NT2/D1 (cell line): ENCODE results near the gene KCNJ6.
A peak's percentile ranks its signal among the peaks of the same experiment; 100 is the strongest.

Experiments
- DNase-seq: peaks from one replicate; pipeline ENCODE4 v3.0.0-alpha.2; 2011; ENCODE audit warnings: low read depth, low spot score
- H3K27me3 ChIP-seq: 2 replicates; pipeline ENCODE4 v1.6.0; 2011; ENCODE audit warnings: mild to moderate bottlenecking; ENCODE audit not compliant: insufficient read length, insufficient read depth
- H3K36me3 ChIP-seq: 2 replicates; pipeline ENCODE4 v1.6.1; 2011; ENCODE audit warnings: mild to moderate bottlenecking, low read length, mixed read lengths; ENCODE audit not compliant: insufficient read depth, insufficient read length
- H3K4me1 ChIP-seq: 2 replicates; pipeline ENCODE4 v1.5.1; 2011; ENCODE audit not compliant: insufficient read depth, insufficient read length
- H3K4me3 ChIP-seq: 2 replicates; pipeline ENCODE4 v1.5.1; 2011; ENCODE audit warnings: low read depth; ENCODE audit not compliant: insufficient read length
- H3K9ac ChIP-seq: 2 replicates; pipeline ENCODE4 v1.6.0; 2011; ENCODE audit warnings: low read depth; ENCODE audit not compliant: insufficient read length
- H3K9me3 ChIP-seq: 2 replicates; pipeline ENCODE4 v1.5.1; 2011; ENCODE audit warnings: mild to moderate bottlenecking, low read length; ENCODE audit not compliant: insufficient read depth
- SUZ12 ChIP-seq: IDR thresholded peaks from 2 replicates; pipeline ENCODE4 v1.6.1; 2011; ENCODE audit not compliant: insufficient read length, insufficient read depth; ENCODE audit errors: extremely low read depth
- YY1 ChIP-seq: IDR thresholded peaks from 2 replicates; pipeline ENCODE4 v1.6.1; 2011; ENCODE audit not compliant: insufficient read length, insufficient read depth
- ZNF274 ChIP-seq: IDR thresholded peaks from 2 replicates; pipeline ENCODE4 v1.6.1; 2011; ENCODE audit warnings: mild to moderate bottlenecking, low read depth, low read length

The KCNJ6 gene

GRCh38 chr21:37574316-37574715 lies 341.9 kb downstream of the KCNJ6 start:
- TF ChIP-seq SUZ12 (no peak), YY1 (no peak), ZNF274 (no peak)

GRCh38 chr21:37571442-37571841 lies 344.8 kb downstream of the KCNJ6 start:
- Histone ChIP-seq H3K4me1 (no peaks in the 10 kb centered on the region), H3K27me3 (no peaks in the 10 kb centered on the region), H3K36me3 (no peaks in the 10 kb centered on the region), H3K4me3 (no peak overlapping the region), H3K9me3 (no peaks in the 10 kb centered on the region), H3K9ac (no peak overlapping the region)
- TF ChIP-seq ZNF274, result no peak
- no peak for TF ChIP-seq SUZ12
- no peak for TF ChIP-seq YY1
- no peak for DNase-seq

More at GRCh38 chr21:37574316-37574715, 341.9 kb downstream of the KCNJ6 start:
- no peaks in the 10 kb centered on the region for H3K4me1 ChIP-seq
- H3K27me3 ChIP-seq, result no peaks in the 10 kb centered on the region
- H3K36me3 ChIP-seq, result no peaks in the 10 kb centered on the region
- DNase-seq, result no peak
- no peak overlapping the region for H3K4me3 ChIP-seq
- peaks cover 20% of the 10 kb centered on the region for H3K9me3 ChIP-seq
- no peak overlapping the region for H3K9ac ChIP-seq

DNA sequence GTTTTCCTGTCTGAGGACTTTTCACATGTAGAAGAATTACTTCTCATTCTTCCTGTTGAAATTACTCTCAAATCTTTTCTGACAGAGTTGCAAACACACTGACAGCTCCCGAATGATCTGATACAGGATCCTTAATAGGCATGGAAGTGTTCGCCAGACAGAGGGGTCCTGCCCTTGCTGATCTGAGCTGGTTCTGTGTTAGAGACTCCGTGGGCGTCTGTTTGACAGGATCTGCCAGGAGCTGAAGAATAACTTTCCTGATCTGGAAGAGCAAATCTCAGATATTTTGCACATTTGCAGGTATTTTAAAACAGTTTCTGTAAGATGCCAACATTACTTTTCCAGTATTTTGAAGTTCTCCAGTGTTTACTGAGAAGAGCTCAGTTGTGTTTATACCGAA lies 347.3 kb downstream of the KCNJ6 start:
- H3K9ac ChIP-seq, result no peak overlapping the region
- H3K4me3 ChIP-seq, result no peak overlapping the region
- no peaks in the 10 kb centered on the region for H3K9me3 ChIP-seq
- TF ChIP-seq ZNF274 (no peak), YY1 (no peak), SUZ12 (no peak)
- peaks cover 12% of the 10 kb centered on the region for H3K4me1 ChIP-seq
- H3K27me3 ChIP-seq, result no peaks in the 10 kb centered on the region
- no peak for DNase-seq
- H3K36me3 ChIP-seq, result no peaks in the 10 kb centered on the region

DNA sequence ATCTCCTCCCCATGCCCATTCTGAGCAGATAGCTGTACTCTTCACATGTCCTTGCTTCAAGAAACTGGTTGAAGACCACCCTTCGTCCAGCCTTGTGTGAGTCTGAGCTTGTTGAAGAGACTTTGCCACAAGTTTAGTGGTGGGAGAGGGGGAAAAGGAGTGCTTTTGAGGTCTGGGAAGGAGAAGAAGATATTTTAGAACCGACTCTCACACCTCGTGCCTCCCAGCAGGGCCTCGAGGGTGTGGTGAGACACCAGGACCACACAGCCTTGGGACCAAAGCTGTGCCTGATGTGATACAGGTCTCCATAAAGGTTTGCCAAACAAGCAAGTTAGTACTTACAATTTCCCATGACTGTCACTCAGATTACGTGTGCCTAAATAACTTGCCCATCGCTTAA lies 347.8 kb downstream of the KCNJ6 start:
- Histone ChIP-seq H3K4me3 (no peak overlapping the region), H3K36me3 (no peaks in the 10 kb centered on the region), H3K9me3 (0 out of 2 replicates have a peak, but pooled peaks cover 1% of the 10 kb centered on the region), H3K4me1 (peaks cover 12% of the 10 kb centered on the region), H3K27me3 (no peaks in the 10 kb centered on the region), H3K9ac (no peak overlapping the region)
- DNase-seq, result no peak
- TF ChIP-seq SUZ12 (no peak), ZNF274 (no peak), YY1 (no peak)

DNA sequence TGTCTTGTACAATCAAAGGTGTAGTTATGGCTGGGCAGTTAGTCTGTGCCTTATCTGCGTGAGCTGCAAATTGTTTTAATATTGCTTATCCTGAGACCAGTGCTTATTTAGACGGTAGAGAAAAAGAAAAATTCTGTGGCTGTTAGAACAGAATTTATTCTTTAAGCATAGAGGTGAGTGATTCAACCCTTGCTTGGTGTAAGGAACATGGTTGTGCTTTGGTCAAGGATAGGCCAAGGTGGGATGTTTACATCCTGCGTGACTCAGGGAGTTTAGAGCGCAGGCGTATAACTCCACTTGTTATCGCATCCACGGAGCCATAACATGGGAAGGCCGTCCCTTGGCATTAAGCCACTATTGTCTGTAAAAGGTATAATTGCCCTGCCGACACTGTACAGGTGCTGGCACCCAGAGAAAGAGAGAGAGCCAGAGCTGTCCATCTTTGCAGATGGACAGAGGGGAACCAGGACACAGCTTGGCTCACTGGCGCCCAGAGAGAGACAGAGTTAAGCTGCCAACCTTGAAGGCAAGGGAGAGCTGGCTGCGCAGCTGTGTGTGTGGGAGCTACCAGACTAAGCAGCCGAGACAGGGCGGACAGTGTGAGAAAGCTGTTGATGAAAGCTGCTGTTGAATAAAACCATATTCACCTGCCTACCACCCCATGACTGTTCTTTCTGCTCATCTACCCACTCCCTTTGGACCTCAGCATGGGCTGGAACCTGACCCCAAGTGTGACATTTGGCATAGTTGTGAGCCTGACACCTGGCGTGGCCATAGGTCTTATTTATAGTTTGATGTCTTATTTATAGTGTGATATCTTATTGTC lies 349.3 kb downstream of the KCNJ6 start:
- Histone ChIP-seq H3K4me3 (no peak overlapping the region), H3K27me3 (no peaks in the 10 kb centered on the region), H3K36me3 (no peaks in the 10 kb centered on the region), H3K9ac (no peak overlapping the region), H3K9me3 (0 out of 2 replicates have a peak, but pooled peaks cover 5% of the 10 kb centered on the region), H3K4me1 (peaks cover 12% of the 10 kb centered on the region)
- TF ChIP-seq ZNF274 (no peak), YY1 (no peak), SUZ12 (no peak)
- no peak for DNase-seq

GRCh38 chr21:37565530-37566223 lies 350.6 kb downstream of the KCNJ6 start:
- TF ChIP-seq YY1 (no peak), ZNF274 (no peak), SUZ12 (no peak)
- no peak overlapping the region for H3K9ac ChIP-seq
- H3K4me3 ChIP-seq, result no peak overlapping the region
- no peaks in the 10 kb centered on the region for H3K36me3 ChIP-seq
- DNase-seq, result no peak
- no peaks in the 10 kb centered on the region for H3K27me3 ChIP-seq
- H3K9me3 ChIP-seq, result 0 out of 2 replicates have a peak, but pooled peaks cover 5% of the 10 kb centered on the region
- H3K4me1 ChIP-seq, result peaks cover 12% of the 10 kb centered on the region

- H3K4me1 ChIP-seq, result peaks cover 12% of the 10 kb centered on the region
- 0 out of 2 replicates have a peak, but pooled peaks cover 5% of the 10 kb centered on the region for H3K9me3 ChIP-seq
- TF ChIP-seq YY1 (no peak), SUZ12 (no peak), ZNF274 (no peak)
- H3K27me3 ChIP-seq, result no peaks in the 10 kb centered on the region
- no peak for DNase-seq
- H3K36me3 ChIP-seq, result no peaks in the 10 kb centered on the region
- H3K9ac ChIP-seq, result peak overlapping the region; percentile 14
- H3K4me3 ChIP-seq, result no peak overlapping the region
Observed at GRCh38 chr21:37564924-37565529, 351.2 kb downstream of the KCNJ6 start.
